Cardiac septum (tissue), 1 donor: ENCODE data around the gene GPR173. TPM values are rescaled to one million over a fixed set of nuclear protein-coding genes. Genes with fewer than 3 reads are reported as not detected.

Experiments used
- DNase-seq: peaks from one replicate; pipeline ENCODE4 v3.0.0-alpha.2; 2020; ENCODE audit warnings: low spot score
- intact Hi-C: fragments of 100-400 bp; cut with DNase I; formaldehyde crosslinking; loops from one replicate; pipeline ENCODE4 v1.14.0; 2022
- total RNA-seq: library from RNA; stranded (reverse); fragmentation: NEBNext Ultra II Directional; extraction: Animal tissue kit (Norgen Biotek cat#: 25700); gene quantifications from one replicate; pipeline ENCODE4 v1.2.1, GENCODE V29; 2021
- donor health status: DM: no; HTN: no; CAD: no.

The GPR173 gene
- total RNA-seq, 1 donor from 2014 or later: 3.2 TPM

DNA sequence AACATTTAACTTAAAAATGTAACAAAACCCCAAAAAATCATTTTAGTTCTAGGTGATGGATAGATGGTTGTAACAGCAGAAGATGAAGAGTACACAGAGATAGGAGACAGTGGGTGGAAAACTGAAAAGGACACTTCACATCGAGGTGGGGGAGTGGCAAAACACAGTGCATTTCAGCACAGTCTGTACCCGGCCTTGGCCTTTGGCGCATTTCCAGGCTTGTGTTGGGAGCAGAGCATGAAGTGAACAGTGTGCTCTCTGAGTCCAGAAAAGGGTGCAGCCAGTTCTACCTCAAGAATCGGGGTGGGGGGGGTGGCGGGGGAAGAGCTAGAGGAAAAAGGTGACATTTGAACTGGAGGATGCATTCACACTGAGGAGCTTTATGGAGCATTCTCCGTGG, 37.9 kb downstream of the GPR173 start:
- DNase-seq: no peak
- intact Hi-C loops: no loop called here

GRCh38 chrX:53087388-53087831, 38.8 kb downstream of the GPR173 start:
- intact Hi-C loops: no loop called here
- DNase-seq: no peak

DNA sequence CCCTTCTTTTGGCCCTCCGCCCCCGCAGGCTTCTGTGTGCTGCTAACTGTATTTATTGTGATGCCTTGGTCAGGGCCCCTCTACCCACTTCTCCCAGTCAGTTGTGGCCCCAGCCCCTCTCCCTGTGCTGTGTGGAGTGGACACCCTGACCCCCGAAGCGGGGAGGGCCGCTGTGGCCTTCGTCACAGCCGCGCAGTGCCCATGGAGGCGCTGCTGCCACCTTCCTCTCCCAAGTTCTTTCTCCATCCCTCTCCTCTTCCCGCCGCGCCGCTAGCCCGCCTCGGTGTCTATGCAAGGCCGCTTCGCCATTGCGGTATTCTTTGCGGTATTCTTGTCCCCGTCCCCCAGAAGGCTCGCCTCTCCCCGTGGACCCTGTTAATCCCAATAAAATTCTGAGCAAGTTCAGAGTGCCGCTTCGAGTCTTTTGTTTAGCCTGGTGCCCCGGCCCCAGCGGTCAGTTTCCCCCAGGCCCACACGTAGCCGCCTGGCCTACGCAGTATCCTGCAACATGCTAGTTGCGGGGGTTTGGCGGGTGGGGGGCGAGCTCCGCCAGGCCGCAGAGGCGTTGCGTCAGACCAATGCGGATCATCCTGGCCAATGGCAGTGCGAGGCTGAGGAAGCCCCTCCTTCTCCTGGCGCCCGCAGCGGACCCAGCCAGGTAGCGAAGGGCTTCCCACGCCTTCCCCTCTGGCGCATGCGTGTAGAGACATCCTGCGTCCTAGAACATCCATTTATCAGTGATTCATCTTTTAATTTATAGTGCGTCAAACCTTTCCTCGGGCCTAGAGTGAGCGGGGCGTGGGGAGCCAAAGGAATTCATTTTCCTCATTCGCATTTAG, 39.8 kb downstream of the GPR173 start:
- DNase-seq: peak; percentile 84
- intact Hi-C loops: loop anchor here (2.0 kb wide), 1 partner anchor 18 kb away; no protein-coding TSS in a partner anchor

DNA sequence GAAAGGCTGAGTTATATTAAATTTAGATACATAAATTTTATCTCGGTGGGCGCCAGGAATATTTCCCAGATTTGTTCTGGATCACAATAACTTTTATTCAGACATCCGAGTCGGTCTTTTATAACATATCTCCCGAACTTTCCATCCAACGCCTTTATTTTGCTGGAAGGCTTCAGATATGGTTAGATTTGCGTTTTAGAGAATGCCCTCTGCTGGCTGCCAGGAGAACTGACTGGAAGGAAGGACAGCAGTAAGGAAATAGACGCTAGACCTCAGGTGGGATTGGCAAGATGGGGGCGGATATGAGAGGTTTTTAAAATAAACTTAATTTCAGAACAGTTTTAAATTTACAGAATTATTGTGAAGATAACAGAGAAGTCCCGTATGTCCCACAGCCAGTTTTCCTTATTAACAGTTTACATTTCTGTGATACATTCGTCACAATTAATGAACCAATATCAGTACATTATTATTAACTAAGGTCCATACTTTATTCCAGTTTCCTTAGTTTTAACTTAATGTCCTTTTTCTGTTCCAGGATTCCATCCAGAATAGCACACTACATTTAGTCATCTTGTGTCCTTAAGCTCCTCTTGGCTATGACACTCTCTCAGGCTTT, 40.7 kb downstream of the GPR173 start:
- intact Hi-C loops: loop anchor here (2.0 kb wide), 1 partner anchor 19 kb away; no protein-coding TSS in a partner anchor
- no peak for DNase-seq

GRCh38 chrX:53089925-53090324, 41.3 kb downstream of the GPR173 start:
- no peak for DNase-seq
- intact Hi-C loops: loop anchor here (2.0 to 10.0 kb wide), 2 partner anchors 19 to 135 kb away; partner anchors contain the start of gene KDM5C

- intact Hi-C loops: loop anchor here (10.0 kb wide), 1 partner anchor 133 kb away; the partner anchor contains the start of gene KDM5C
- no peak for DNase-seq
Observed at GRCh38 chrX:53091354-53091753, 42.8 kb downstream of the GPR173 start.

DNA sequence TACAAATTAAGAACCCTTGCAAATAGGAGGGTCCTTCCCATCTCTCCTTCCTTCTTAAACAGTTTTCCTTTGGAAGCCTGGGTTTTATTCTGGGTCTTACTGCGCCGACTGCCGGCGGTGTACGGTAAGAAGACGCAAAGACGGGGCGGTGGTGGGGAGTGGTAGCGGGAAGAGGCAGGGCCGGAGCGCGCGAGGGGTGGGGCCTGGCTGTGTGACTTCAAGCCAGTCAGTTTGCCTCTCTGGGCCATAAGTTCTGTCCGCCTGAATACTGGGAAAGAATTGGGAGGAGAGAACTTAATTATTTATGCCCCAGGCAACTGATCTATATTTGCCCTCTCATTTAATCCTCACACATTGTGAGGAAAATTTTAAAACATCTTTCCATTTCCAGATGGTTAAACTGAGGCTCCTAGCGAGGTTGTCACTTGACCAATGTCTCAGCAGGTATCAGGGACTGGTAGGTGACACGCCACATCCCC, 44.6 kb downstream of the GPR173 start:
- intact Hi-C loops: loop anchor here (10.0 kb wide), 1 partner anchor 132 kb away; the partner anchor contains the start of gene KDM5C
- peak; percentile 88 for DNase-seq

DNA sequence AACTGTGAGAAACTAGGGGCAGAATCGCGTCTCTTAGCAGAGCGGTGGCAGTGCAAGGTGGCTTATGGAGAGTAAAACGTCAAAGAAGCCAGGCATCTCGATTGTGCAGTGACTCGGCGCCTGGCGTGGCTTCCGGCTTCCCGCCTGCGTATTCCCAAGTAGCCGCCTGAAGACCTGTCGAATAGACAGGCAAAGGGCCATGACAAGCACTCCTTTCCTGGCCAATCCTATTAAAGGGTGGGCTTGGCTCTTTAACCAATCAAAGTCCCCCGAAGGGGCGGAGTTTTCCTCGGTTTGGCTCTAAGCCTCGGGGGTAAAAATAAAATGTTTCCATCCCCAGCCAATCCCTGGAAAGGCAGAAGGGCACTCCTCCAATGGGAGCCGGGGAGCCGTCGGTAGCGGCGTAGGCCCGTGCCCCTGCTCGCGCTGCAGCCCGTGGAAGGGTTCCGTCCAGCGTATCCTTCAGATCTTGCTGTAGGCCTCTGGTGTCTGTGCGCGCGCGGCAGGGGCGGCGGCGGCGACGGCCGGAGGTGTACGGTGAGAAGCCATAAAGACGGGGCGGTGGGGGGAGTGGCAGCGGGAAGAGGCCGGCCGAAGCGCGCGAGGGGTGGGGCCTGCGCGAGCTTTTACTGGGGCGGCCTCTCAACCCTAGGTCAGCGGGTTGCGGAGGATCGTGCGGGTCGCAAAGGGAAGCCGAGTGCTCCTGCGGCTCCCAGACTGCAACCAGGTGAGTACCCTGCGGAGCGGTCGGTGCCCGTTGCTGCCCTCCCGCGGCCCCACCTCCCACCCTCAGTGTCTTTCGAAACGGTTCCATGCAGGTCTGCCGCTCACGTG, 45.4 kb downstream of the GPR173 start, which contains the start of gene KANTR:
Gene KANTR, plus strand, starts transcription at position 395 of the 834 bp plus-strand sequence. CDS start 30,131 bp downstream, outside the sequence.
- intact Hi-C loops: loop anchor here (10.0 kb wide), 1 partner anchor 131 kb away; the partner anchor contains the start of gene KDM5C
- peak; percentile 89 for DNase-seq

DNA sequence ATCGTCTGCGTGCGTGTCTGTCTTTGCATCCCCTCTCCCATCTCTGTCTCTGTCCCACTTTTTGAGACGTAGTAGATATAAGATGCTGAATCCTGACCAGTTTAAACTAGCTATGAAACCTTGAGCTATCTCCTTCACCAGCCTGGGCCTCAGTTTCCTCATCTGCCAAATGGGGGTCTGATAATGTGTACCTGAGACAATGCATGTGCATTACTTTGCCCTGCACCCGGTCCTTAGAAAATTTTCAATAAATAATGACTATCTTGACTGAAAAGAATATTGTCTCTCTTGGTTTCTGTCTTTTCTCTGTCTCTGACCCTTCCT, 46.0 kb downstream of the GPR173 start:
- no peak for DNase-seq
- intact Hi-C loops: loop anchor here (10.0 kb wide), 1 partner anchor 130 kb away; the partner anchor contains the start of gene KDM5C

GRCh38 chrX:53095796-53096195, 47.2 kb downstream of the GPR173 start:
- DNase-seq: no peak
- intact Hi-C loops: loop anchor here (10.0 kb wide), 1 partner anchor 129 kb away; the partner anchor contains the start of gene KDM5C

- intact Hi-C loops: no loop called here
Observed at GRCh38 chrX:53114864-53115549, 66.4 kb downstream of the GPR173 start.

GRCh38 chrX:53115550-53115874, 66.9 kb downstream of the GPR173 start:
- DNase-seq: no peak
- intact Hi-C loops: no loop called here

More at GRCh38 chrX:53114864-53115549, 66.4 kb downstream of the GPR173 start:
- no peak for DNase-seq

GRCh38 chrX:53116101-53116500, 67.5 kb downstream of the GPR173 start:
- DNase-seq: no peak
- intact Hi-C loops: no loop called here

GRCh38 chrX:53122013-53122412, 73.4 kb downstream of the GPR173 start:
- intact Hi-C loops: no loop called here
- DNase-seq: no peak

DNA sequence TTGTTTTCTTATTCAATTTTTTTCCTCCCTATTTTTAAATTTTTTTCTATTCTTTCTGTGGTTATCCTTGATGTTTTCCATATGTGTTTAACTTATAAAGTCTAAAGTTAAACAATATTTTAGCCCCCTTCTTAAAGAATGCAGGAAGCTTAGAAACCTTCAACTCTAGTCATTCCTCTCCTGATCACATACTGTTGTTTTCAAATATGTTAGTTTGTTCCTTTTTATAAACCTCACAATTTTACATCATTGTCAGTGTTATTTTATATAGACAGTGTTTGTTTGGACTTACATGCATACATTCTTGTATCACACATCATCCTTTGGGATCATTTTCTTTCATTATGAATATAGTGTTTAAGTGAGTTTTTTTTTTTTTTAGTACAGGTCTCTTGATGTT, 76.9 kb downstream of the GPR173 start:
- intact Hi-C loops: no loop called here

DNA sequence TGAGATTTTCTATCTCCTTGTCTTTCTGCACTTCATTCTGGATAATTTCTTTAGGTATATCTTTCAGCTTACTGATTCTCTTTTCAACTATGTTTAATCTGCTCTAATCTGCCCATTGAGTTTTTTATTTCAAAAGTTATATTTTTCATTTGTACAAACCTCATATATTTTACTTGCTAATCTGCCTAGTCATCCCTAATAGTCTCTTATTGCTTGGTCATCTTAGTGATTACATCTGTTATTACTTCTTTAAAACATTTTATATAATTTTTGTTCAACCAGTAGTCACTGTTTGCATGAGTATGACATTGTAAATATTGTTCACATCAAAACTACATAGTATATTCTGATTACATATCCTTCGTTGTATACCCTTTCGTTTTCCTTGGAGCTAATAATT, 77.8 kb downstream of the GPR173 start:
- intact Hi-C loops: no loop called here
- DNase-seq: no peak

More for the DNA sequence above, 76.9 kb downstream of the GPR173 start:
- DNase-seq: no peak

DNA sequence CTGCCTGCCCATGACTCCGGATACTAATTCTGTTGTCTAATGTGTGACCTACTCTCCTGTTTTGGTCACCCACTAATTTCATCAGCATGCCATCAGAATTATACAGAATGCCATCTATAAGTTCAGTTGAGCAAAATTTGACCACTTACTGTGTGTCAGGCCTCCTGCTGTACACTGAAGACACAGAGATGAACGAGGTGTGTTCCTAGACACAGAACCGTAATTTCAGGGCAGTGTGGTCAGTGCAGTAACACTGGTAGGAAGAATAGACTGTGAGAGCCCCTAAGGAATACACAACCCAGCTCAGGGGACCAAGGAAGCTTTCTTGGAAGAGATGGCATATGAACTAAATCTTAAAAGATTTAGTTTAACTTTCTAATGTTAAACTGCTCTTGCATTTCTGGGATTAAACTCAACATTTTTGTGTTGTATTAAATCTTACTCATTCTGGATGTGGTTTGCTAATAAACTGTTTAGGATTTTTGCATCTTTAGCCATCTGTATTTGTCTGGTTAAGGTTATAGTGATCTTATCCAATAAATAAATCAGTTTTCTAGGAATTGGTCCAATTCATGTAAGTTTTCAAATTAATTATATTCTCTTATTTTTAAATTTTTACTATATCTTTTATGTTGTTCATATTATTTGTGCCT, 79.6 kb downstream of the GPR173 start:
- intact Hi-C loops: no loop called here
- no peak for DNase-seq
